GM18507 (cell line): ENCODE results near the gene KRT8.
"Not testable (repeated sequence)": the region's sequence is repeated elsewhere in the genome, so short reads cannot be mapped to it uniquely, and the experiment has no call there.

Experiments
- DNase-seq: peaks from one replicate; pipeline ENCODE4 v3.0.0; 2011; ENCODE audit warnings: low read depth; ENCODE audit not compliant: insufficient read length; ENCODE audit errors: extremely low spot score
- FAIRE-seq: peaks from 2 replicates; lab custom pipeline; 2011; peaks lifted over from hg19 to GRCh38; lab: Jason Lieb, UNC

Gene KRT8

DNA sequence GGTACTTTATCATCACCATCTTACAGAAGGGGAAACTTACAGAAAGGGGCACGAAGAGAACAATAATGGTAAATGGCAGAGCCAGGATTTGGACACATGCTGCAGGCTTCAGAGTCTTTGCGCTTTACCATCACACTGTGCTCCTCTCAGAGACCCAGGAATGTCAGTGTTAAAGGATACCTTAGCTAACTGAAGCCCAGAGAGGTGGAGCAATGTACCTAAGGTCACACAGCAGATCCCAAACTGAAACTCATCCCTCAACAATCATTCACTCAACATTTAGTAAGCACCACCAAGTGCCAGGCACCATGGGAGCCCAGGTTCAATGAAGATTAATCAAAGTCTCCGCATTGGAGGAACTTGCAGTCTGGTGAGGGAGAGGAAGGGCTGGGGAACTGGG, 48.1 kb downstream of the KRT8 start:
- DNase-seq (no peak), FAIRE-seq (no peak)

GRCh38 chr12:52856077-52856476, 48.8 kb downstream of the KRT8 start:
- DNase-seq, FAIRE-seq: not testable (repeated sequence)

- no peak for FAIRE-seq
- no peak for DNase-seq
Measured at GRCh38 chr12:52851787-52852186, 53.1 kb downstream of the KRT8 start.

DNA sequence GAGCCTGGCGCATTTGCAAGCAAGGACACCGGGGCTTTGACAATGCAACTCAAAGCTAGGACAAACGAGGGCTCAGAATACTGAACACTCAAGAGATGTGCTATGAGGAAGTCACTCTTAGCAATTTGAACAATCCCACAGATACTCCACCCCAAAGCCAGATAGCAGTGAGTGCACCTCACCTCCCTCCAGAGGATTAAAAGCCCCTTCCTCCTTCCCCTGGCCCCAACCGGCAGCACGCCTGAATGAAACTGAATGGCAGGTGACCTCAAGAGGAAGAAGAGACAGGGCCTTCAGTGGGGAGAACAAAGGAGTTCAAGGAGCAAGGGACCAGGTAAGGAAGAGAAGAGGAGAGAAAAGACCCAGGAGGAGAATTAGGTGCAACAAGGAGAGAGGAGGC, 54.2 kb downstream of the KRT8 start:
- no peak for DNase-seq
- no peak for FAIRE-seq

- FAIRE-seq (no peak), DNase-seq (no peak)
Measured at GRCh38 chr12:52849511-52849910, 55.4 kb downstream of the KRT8 start.

GRCh38 chr12:52848661-52849255, 56.1 kb downstream of the KRT8 start, which contains the start of gene KRT78:
Gene KRT78, minus strand, starts transcription at chr12:52848994. Its CDS starts 64 bp downstream, at chr12:52848930.
- FAIRE-seq (no peak), DNase-seq (no peak)

DNA sequence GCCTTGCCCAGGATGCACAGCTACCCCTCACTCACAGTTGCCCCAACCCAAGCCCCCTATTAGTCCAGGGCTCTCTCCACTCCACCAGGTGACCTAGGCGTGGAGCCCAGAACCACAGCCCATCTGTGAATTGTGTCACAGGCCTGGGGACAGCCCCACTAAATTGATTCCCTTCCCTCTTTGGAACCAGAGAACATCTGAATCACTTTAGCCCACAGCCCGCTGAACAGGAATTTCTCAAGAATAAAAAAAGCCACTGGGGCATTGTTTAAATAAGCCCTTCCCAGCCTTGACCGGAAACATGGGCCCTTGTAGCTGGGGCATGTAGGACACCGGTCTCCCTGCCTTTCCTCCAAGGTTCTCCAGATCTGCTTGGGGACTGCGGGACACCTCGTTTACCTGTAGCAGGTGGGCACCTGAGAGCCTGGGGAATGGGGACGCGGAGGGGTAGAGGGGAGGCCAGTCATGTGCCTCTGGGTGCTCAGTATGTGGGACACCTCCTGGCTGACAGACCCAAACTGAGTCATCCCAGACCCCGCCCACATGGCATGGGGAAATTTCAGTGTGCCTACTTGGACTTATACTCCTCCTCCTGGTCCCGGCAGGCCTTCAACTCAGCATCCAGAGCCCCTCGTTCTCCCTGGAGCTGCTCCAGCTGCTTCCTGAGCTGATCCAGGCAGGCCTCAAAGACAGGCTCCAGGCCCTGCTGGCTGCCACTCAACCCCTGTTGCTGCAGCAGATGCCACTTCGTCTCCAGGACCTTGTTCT, 57.4 kb downstream of the KRT8 start:
- DNase-seq (no peak), FAIRE-seq (no peak)
